NCI-H146 treated with DMSO at 0.1 percent for 48 hours (cell line): Measurements from ENCODE around the gene CDKN2AIP.

ENCODE experiments used
- DNase-seq: peaks from one replicate; lab custom pipeline; 2025; ENCODE audit not compliant: unreplicated experiment; lab: John Stamatoyannopoulos, UW

Gene CDKN2AIP

GRCh38 chr4:183444214-183445096 lies at the start of gene CDKN2AIP:
TSS of gene CDKN2AIP (plus strand) at chr4:183444636. CDS start at chr4:183444798, 162 bp downstream.
- DNase-seq: peak; percentile 92

GRCh38 chr4:183395395-183395794 lies 49.0 kb upstream of the CDKN2AIP start:
- no peak for DNase-seq

- DNase-seq: no peak
Observed at GRCh38 chr4:183396227-183396637, 48.2 kb upstream of the CDKN2AIP start.

- DNase-seq: no peak
Observed at GRCh38 chr4:183397741-183398297, 46.6 kb upstream of the CDKN2AIP start.

GRCh38 chr4:183398298-183399125 lies 45.9 kb upstream of the CDKN2AIP start:
- peak; percentile 44 for DNase-seq

- DNase-seq: no peak
Observed at GRCh38 chr4:183399126-183399522, 45.3 kb upstream of the CDKN2AIP start.

- DNase-seq: no peak
Observed at GRCh38 chr4:183399616-183400015, 44.8 kb upstream of the CDKN2AIP start.

GRCh38 chr4:183400035-183400434 lies 44.4 kb upstream of the CDKN2AIP start:
- DNase-seq: no peak

GRCh38 chr4:183401473-183401872 lies 43.0 kb upstream of the CDKN2AIP start:
- no peak for DNase-seq

GRCh38 chr4:183402771-183403170 lies 41.7 kb upstream of the CDKN2AIP start:
- no peak for DNase-seq

- no peak for DNase-seq
Observed at GRCh38 chr4:183403486-183403885, 41.0 kb upstream of the CDKN2AIP start.

- DNase-seq: no peak
Observed at GRCh38 chr4:183403961-183404360, 40.5 kb upstream of the CDKN2AIP start.

GRCh38 chr4:183405303-183405702 lies 39.1 kb upstream of the CDKN2AIP start:
- DNase-seq: no peak

GRCh38 chr4:183407128-183407585 lies 37.3 kb upstream of the CDKN2AIP start:
- DNase-seq: peak; percentile 61

- no peak for DNase-seq
Observed at GRCh38 chr4:183407635-183408464, 36.6 kb upstream of the CDKN2AIP start.

- no peak for DNase-seq
Observed at GRCh38 chr4:183408796-183409195, 35.6 kb upstream of the CDKN2AIP start.

GRCh38 chr4:183409483-183409882 lies 35.0 kb upstream of the CDKN2AIP start:
- no peak for DNase-seq

- DNase-seq: no peak
Observed at GRCh38 chr4:183409934-183410333, 34.5 kb upstream of the CDKN2AIP start.

GRCh38 chr4:183411291-183411861 lies 33.1 kb upstream of the CDKN2AIP start:
- DNase-seq: no peak

- no peak for DNase-seq
Observed at GRCh38 chr4:183412821-183413220, 31.6 kb upstream of the CDKN2AIP start.
